ENCODE data around the gene MTG2.

Gene MTG2

DNA sequence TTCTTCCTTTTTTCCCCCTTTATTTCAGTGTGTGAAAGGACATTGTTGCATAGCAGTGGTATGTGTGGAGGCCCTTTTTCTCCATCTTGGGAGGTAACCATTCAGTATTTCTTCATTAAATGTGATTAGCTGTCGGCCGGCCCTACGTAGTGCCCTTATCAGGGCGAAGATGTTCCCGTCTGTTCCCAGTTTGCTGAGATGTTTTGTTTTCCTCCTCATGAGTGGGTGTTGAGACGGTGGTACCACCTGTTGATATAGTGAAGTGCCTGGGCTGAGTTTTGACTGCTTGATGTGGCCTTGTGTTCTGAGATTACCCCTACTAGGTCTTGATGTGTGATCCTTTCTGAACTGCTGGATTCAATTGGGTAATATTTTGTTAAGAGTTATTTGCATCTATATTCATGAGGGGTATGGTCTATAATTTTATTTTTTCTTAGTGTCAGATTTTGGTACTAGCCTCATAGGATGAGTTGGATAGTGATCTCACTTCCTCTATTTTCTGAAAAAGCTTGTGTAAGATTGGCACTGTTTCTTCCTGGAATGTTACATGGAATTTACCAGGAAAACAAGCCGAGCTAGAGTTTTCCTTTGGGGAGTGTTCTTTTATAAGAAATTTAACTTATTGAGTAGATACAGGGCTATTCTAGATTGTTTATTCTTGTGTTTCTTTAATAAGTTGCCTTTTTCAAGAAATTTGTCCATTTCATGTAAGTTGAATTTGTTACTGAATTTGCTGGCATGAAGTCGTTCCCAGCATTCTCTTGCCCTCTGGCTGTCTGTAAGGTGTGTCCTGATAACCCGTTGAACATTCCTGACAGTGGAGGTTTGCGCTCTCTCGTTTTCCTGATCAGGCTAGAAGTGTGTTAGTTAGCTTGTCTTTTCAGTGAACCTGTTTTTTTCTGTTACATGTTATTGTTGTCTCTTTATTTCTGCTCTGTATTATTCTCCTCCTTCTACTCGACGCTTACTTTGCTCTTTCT lies 4.3 kb downstream of the MTG2 start:
- DNase-seq (ENCODE audit: low read depth, low spot score), result no peak

- no peak for DNase-seq (ENCODE audit: low read depth, low spot score)
Measured at GRCh38 chr20:62190639-62191411, 8.0 kb downstream of the MTG2 start.

- DNase-seq (ENCODE audit: low read depth, low spot score), result no peak
Measured at GRCh38 chr20:62191781-62192559, 9.1 kb downstream of the MTG2 start.

DNA sequence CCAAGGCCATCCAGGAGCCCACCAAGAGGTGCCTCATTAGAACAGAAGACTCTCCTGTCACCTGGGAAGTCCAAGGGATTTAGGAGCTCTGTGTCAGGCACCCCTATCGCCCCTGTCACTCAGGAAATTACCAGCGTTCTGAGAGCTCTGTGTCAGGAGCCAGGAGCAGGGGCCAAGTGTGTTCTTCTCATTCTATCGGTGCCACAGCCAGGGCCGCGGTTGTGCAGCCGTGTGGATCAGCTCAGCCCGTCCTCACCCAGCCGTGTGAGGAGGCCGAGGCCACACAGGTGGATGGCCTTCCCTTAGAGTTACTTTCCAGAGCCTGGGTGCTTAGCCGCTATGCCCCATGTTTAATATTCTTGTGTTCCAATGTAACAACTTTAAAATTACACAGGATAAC lies 9.8 kb downstream of the MTG2 start:
- no peak for DNase-seq (ENCODE audit: low read depth, low spot score)

DNA sequence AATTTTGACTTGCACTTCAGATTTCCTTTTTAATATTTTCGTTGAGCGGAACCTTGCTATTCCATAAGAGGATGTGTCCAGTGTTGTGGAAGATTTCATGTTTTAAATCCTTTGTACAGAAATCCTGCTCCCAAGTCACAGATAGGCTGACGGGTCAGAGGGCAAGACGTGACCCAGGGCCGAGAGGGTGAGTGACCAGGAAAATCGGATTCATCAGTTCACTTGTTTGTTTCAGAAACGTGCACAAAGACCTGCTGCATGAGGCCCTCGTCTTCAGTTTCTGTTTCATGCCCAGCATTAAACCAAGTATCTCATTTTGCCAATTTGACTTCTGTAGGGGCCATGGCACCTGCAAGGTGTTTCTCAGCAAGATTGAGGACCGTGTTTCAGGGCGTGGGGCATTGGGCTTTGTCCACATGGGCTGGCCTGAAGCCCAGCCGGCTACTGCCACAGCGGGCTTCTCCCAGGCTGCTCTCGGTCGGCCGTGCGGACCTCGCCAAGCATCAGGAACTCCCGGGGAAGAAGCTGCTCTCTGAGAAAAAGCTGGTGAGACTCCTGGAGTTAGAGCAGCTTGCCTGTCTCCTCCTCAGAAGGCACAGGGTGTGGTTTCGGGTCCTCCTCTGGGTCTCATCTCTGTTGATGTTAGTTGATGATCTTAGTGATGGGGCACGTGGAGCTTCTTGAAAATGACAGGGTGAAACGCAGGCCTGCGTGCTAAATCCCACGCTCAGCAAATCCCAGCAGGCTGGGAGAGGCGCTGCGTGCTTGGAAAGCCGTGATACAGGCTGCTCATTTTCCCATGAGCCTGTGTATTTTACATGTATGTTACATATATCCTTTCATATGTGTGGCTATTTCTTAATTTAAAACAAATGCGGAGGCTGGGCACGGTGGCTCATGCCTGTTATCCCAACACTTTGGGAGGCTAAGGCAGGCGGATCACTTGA lies 10.5 kb downstream of the MTG2 start:
- no peak for DNase-seq (ENCODE audit: low read depth, low spot score)

DNA sequence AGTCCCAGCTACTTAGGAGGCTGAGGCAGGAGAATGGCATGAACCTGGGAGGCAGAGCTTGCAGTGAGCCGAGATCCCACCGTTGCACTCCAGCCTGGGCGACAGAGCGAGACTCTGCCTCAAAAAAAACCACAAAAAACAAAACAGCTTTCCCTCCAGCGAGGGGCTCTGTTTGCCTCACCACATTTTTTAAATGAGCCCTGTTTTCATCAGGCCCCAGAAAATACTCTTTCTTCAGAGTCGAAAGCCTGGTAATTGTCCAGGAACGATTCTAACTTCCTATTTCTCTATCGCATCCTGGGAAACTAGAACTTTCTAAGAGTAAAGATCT lies 12.2 kb downstream of the MTG2 start:
- DNase-seq (ENCODE audit: low read depth, low spot score), result no peak

GRCh38 chr20:62195736-62196135 lies 12.9 kb downstream of the MTG2 start:
- no peak for DNase-seq (ENCODE audit: low read depth, low spot score)

DNA sequence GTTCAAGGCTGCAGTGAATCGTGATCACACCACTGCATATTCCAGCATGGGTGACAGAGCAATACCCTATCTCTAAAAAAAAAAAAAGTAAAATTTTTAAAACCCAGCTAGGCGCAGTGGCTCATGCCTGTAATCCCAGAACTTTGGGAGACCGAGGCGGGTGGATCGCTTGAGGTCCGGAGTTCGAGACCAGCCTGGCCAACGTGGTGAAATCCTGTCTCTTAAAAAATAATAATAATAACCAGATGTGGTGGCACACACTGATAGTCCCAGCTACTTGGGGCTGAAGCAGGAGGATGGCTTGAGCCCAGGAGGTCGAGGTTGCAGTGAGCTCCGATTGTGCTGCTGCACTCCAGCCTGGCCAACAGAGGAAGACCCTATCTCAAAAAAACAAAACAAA lies 13.5 kb downstream of the MTG2 start:
- DNase-seq (ENCODE audit: low read depth, low spot score), result no peak

- DNase-seq (ENCODE audit: low read depth, low spot score), result no peak
Measured at GRCh38 chr20:62197311-62197710, 14.5 kb downstream of the MTG2 start.

DNA sequence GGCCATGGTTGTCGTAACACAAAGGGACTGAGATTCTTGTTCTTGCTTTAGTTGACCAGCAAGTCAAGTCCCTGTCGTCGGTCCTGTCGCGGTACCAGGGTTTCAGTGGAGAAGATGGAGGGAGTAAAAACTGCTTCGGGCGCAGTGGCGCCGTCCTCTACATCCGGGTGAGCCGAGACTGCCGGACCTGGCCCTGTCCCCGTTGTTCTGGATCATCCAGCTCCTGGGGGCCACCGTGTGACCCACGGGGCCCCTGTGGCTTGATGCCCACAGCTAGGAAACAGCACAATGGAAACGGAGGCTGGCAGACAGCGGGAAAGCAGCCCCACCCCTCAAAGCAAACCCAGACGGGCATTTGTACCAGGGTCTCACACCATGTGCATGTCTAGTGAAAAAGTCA lies 15.0 kb downstream of the MTG2 start:
- DNase-seq (ENCODE audit: low read depth, low spot score), result no peak

GRCh38 chr20:62198496-62198895 lies 15.7 kb downstream of the MTG2 start:
- DNase-seq (ENCODE audit: low read depth, low spot score), result no peak

DNA sequence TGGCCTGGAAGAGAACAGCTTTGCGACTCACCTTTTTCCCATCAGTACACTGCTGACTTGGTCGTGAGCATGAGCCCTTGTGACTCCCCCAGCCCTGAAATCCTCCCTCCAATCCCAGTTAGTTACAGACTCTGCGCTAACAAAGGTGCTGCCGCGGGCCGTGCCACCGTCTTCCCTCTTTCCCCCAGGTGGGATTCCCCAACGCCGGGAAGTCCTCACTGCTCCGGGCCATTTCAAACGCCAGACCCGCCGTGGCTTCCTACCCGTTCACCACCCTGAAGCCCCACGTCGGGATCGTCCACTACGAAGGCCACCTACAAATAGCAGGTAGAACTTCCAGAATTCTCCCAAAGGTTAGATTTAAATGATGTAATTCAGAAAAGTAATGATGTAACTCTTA lies 16.1 kb downstream of the MTG2 start:
- no peak for DNase-seq (ENCODE audit: low read depth, low spot score)

DNA sequence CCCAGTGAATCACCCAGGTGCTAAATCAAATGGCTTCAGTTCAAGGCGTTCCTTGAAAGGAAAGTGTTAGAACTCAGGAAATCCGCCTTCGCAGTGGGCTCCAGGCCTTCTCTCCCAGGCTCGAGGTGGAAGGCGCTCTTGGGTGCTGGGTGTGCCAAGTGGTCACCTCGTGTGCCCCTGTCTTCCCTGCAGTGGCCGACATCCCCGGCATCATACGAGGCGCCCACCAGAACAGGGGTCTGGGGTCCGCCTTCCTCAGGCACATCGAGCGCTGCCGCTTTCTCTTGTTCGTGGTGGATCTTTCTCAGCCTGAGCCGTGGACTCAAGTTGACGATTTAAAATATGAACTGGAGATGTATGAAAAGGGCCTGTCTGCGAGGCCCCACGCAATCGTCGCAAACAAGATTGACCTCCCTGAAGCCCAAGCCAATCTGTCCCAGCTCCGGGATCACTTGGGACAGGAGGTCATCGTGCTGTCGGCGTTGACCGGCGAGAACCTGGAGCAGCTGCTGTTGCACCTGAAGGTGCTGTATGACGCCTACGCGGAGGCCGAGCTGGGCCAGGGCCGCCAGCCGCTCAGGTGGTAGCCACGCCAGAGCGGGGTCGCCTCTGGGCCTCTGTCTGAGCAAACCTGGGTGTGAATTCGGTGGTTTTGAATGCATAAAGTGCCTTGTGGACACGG lies 17.8 kb downstream of the MTG2 start:
- no peak for DNase-seq (ENCODE audit: low read depth, low spot score)

GRCh38 chr20:62201173-62202082 lies 18.6 kb downstream of the MTG2 start:
- no peak for DNase-seq (ENCODE audit: low read depth, low spot score)

GRCh38 chr20:62202083-62202395 lies 19.2 kb downstream of the MTG2 start:
- no peak for DNase-seq (ENCODE audit: low read depth, low spot score)

DNA sequence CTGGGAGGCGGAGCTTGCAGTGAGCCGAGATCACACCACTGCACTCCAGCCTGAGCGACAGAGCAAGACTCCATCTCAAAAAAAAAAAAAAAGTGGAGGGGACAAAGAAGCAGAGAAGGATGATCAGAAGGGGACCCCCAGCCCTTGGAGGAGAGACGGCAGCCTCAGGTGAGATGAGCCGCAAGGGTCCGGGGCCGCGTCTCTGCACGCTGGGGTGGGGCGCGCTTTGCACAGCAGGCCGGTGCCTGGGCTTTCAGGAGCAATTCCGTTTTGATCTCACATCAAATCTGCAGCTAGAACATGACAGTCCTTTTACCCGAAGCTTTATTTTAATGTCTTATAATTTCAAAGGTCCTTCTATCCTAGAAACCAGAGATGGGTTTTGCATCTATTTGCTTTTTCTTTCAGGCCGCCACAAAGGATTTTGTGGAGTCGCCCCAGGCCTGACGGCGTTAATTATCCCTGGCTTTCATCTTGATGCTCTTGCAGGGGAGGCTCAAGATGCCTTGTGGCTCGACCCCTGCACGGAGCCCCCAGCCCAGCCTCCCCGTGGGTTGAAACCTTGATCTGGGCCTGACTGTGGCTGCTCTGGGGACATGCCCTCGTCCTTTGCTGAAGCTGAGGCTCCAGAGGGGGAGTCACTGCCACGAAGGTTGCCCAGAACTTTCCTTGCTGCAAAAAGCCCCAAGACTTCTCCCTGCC lies 20.0 kb downstream of the MTG2 start:
- no peak for DNase-seq (ENCODE audit: low read depth, low spot score)

DNA sequence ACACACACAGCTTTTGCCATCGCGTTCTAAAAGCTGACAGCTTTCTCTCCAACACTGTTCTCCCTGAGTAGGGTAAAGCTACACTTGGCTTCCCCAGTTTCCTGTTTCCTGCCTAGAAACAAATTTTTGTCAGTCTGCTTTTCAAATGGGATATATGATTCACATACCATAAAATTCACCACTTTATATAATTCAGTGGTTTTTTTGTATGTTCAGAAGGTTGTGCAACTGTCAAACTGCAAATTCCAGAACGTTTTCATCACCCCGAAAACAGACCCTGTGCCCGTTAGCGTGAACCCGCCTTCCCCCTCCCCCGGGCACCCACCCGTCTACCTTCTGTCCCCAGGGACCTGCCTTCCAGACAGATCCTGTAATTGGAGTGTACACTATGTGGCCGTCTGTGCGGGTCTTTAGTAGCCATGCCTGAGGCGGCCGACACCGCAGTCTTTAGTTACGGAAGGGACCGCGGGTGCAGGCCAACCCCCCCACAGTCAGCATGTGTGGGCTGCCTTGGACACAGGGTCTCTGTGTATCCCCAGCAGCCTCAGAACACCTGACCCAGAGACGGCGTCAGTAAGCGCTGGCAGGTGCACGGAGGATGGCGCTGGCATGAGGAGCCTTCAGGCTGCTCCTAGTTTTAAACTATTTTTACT lies 20.7 kb downstream of the MTG2 start:
- DNase-seq (ENCODE audit: low read depth, low spot score), result no peak

DNA sequence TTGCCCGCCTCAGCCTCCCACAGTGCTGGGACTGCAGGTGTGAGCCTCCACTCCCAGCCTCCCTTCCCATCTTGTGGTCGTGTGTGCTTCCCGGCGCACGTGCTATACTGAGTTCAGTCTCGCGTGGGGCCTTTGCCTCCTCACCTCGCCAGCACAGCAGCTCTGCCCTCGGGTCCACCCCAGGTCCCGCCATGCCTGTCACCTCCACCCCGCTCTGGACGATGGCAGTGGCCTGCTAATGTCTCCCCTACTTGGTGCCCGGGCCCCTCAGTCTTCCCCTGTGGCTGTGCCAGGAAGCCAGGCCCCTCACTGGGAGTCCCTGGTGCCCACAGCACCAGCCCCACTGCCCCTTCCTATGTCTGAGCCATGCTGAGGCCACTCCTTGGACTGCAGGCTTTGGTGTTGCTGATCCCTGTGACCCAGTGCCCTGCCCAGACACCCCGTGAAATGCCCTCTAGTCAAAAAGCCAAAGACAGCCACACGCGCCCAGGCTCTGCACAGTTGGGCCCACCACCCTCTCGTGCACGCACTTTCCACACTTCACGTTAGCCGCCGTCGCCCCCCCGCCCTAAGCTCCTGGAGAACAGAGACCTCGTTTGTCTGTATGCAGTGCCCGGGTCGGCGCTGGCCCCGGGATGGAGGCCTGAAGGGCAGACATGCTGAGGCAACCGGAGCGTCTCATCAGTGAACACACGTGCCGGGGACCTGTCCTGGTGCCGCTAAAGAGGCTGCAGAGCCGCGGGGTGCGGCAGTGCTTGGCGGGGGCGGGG lies 23.0 kb downstream of the MTG2 start:
- DNase-seq (ENCODE audit: low read depth, low spot score), result no peak

Measured in activated naive CD8-positive, alpha-beta T cell treated with anti-CD3 and anti-CD28 coated beads, Interleukin-2, amount 50 U/mL, for 16 hours (primary cell).